Measurements from ENCODE around the gene ARSA. TPM values are rescaled to one million over a fixed set of nuclear protein-coding genes. Genes with fewer than 3 reads are reported as not detected.

Gene ARSA
- total and polyA plus RNA-seq, 2 of the 13 experiments (the other 11 are each of a cell fraction or from before 2014, with no cell fraction given): 9.0 to 11.5 TPM

- TF ChIP-seq PLSCR1 (CRISPR knock-in tag; IDR thresholded peaks at IDR 0.05; ENCODE audit: borderline replicate concordance) (no peak), POGK (CRISPR knock-in tag; conservative IDR thresholded peaks at IDR 0.05) (peak; percentile 5; the same call in 1 of the 2 replicates), NFAT5 (CRISPR knock-in tag; IDR thresholded peaks at IDR 0.05) (peak; percentile 89), MAFF (IDR thresholded peaks at IDR 0.05; ENCODE audit: low read depth, low read length) (no peak), ELF1 (CRISPR knock-in tag; IDR thresholded peaks at IDR 0.05) (peak; percentile 12; the same call in 1 of the 2 replicates), RBM39 (IDR thresholded peaks at IDR 0.05; ENCODE audit: low read depth, low read length, poor library complexity, severe bottlenecking) (no peak), ZHX1 (CRISPR knock-in tag; IDR thresholded peaks at IDR 0.05; ENCODE audit: low read depth) (peak; percentile 60; the same call in 1 of the 2 replicates), ZBTB7A (CRISPR knock-in tag; IDR thresholded peaks at IDR 0.05) (no peak), ZNF83 (CRISPR knock-in tag; IDR thresholded peaks at IDR 0.05; ENCODE audit: borderline replicate concordance) (no peak), SIN3A (IDR thresholded peaks at IDR 0.05; ENCODE audit: borderline replicate concordance, low read depth, low read length) (peak; percentile 72; the same call in 1 of the 2 replicates), ESRRA (CRISPR knock-in tag; IDR thresholded peaks at IDR 0.05; ENCODE audit: low read depth) (no peak; the same call in 1 of the 2 replicates), HOXA3 (CRISPR knock-in tag; IDR thresholded peaks at IDR 0.05) (peak; percentile 89), ZNF292 (CRISPR knock-in tag; IDR thresholded peaks at IDR 0.05; ENCODE audit: borderline replicate concordance, low read depth) (no peak), JUN (CRISPR knock-in tag; IDR thresholded peaks at IDR 0.05) (no peak), PHF5A (CRISPR knock-in tag; IDR thresholded peaks at IDR 0.05; ENCODE audit: low read depth, unreplicated experiment) (no peak), GPN1 (CRISPR knock-in tag; IDR thresholded peaks at IDR 0.05; ENCODE audit: borderline replicate concordance) (no peak), REXO4 (CRISPR knock-in tag; IDR thresholded peaks at IDR 0.05; ENCODE audit: borderline replicate concordance) (no peak)
These were observed 45.3 kb downstream of the ARSA start, which contains the start of gene CHKB (continued) for GRCh38 chr22:50582493-50583293.

Data from HepG2 (cell line).